Activated CD4-positive, alpha-beta T cell treated with anti-CD3 and anti-CD28 coated beads for 4 hours (primary cell): ENCODE results near the gene DHX15.
A peak's percentile ranks its signal among the peaks of the same experiment; 100 is the strongest.
"Not testable (repeated sequence)": the region's sequence is repeated elsewhere in the genome, so short reads cannot be mapped to it uniquely, and the experiment has no call there.

ENCODE experiments used
- DNase-seq, 2 donors: peaks; one replicate each; pipeline ENCODE4 v3.0.0-alpha.2; 2020

The DHX15 gene

GRCh38 chr4:24535399-24535798 lies 49.0 kb downstream of the DHX15 start:
- DNase-seq: no peak

DNA sequence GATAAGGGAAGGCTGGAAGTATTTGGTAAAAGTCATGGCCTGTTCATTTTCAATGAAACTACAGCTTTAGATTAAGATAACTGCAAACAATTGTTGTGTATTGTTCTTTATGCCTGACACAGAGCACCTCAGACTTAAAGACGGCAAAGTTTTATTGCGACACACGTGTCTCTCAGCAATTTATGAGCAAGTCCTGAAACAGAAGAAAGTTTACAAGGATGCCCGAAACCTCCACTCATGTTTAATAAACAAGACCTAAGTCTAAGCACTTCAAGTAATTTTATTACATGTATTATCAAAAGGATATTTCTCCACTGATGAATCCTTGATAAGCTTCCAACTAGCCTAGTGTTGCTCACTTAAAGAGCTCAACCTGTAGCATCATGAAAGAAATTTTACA lies 51.0 kb downstream of the DHX15 start:
- DNase-seq: no peak

GRCh38 chr4:24529555-24529954 lies 54.8 kb downstream of the DHX15 start:
- DNase-seq: no peak

- DNase-seq: no peak
These were observed 57.0 kb downstream of the DHX15 start for GRCh38 chr4:24527371-24527770.

DNA sequence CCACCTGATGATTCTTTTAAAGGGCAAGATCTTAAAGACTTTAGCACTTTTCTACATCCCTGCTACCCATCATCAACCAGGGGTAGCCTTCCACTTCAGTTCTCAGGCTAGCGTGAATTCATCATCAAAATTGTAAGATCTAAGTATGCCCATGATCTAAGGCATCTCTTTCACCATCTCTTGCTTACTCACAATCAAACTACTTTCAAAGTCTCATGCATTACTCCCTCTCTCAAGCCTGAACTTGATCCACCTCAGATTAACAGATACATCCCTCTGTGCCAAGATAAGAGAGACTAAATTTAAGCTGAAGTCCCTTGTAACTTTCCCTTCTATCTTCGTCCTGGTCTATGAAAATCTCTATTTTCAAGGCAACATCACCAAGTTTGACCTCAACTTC lies 62.8 kb downstream of the DHX15 start:
- no peak for DNase-seq

DNA sequence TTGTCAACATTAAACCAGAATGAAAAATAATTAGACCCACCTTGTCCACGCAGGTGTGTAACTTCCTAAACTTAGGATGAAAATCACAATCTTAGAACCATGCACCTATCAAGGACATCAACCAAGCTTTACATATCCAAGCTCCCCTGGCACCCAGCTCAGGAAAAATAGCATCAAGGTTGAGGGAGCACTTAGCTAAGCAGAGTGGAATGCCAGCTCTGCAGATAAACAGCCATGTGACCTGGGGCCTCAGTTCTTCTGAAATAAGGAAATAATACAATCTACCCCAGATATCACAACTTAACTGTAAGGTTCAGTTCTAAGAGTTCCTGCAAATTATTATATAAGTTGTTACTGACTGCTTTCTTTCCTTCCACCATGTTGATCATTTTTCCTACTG lies 64.7 kb downstream of the DHX15 start:
- DNase-seq: no peak

- DNase-seq: no peak
These were observed 66.7 kb downstream of the DHX15 start for GRCh38 chr4:24517676-24518075.

DNA sequence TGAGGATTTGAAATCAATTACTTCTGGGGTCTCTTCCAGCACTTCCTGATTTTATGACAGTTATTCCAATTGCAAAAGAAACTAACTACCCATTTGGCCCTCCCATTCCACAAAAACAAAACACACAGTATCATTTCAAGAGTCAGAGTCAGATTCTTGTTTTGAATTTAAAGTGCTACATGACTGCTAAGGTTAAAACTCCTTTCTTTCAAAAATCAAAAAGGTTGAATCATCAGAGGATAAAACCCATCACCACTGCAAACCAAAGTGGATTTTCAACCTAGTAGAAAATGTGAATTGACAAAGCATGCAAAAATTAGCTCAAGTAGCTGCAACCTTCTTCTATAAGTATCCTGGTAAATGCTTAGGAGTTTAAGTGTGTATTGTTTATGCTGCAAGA lies 67.4 kb downstream of the DHX15 start:
- no peak for DNase-seq

- no peak for DNase-seq
These were observed 68.7 kb downstream of the DHX15 start for GRCh38 chr4:24515698-24516097.

DNA sequence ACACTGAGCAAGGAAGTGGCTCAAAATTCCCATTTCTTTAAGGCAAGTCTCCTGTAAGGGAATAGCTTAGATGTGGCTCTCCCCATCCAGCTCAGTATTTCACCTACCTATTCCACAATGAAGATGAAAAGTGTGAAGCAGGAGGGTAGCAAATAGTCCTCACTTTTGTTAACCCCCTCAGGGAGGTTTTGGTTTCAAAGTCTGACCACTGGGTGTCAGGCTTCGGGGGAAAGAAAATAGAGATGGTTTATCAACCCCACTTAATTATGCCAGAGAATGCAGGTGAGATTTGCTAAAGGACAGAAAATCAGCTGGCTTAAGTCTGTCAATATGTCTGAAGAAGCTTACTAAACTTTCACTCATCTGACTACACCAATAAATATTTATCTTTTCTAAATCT lies 69.5 kb downstream of the DHX15 start:
- no peak for DNase-seq

GRCh38 chr4:24513718-24514117 lies 70.6 kb downstream of the DHX15 start:
- no peak for DNase-seq

GRCh38 chr4:24511371-24512063 lies 72.8 kb downstream of the DHX15 start:
- no peak for DNase-seq

DNA sequence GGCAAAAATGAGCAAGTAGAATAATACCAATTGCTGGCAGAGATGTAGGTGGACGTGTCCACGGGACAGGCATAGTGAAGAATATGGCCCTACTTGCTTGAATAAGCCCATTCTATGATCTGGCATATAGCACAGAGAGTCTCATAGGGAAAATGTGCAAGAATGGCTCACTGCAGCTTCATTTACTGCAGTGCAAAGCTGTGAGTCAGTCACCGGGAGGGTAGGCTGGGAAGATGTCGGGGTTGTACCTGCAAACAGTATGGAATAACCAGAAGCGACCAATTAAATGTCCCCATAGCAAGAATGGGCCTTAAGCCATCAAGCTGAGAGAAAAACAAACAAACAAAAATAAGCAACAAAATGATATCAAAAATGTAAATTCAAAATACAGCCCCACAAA lies 74.3 kb downstream of the DHX15 start:
- DNase-seq: no peak

- DNase-seq: no peak
These were observed 75.8 kb downstream of the DHX15 start for GRCh38 chr4:24508541-24508940.

- no peak for DNase-seq
These were observed 76.9 kb downstream of the DHX15 start for GRCh38 chr4:24507439-24507838.

GRCh38 chr4:24503090-24503489 lies 81.3 kb downstream of the DHX15 start:
- not testable (repeated sequence) for DNase-seq

GRCh38 chr4:24497221-24497620 lies 87.1 kb downstream of the DHX15 start:
- no peak for DNase-seq

DNA sequence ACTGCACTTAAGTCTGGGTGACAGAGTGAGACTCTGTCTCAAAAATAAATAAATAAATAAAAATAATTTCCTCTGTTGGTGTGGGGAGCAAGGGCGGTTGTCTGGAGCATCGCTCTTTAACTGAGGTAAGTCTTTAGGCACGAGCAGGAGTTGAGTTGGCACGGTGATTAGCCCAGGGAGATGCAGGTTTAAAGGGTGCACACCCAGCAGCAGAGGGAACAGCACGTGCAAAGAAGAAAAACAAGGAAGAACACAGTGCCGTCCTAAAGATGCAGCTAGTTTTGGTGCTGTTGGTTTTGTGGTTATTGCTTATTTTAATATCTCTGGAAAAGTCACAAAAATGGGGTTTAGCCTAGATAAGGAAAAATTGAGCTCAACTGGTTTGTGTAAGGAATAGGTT lies 87.8 kb downstream of the DHX15 start:
- DNase-seq: no peak

GRCh38 chr4:24495388-24495787 lies 89.0 kb downstream of the DHX15 start:
- DNase-seq: no peak

DNA sequence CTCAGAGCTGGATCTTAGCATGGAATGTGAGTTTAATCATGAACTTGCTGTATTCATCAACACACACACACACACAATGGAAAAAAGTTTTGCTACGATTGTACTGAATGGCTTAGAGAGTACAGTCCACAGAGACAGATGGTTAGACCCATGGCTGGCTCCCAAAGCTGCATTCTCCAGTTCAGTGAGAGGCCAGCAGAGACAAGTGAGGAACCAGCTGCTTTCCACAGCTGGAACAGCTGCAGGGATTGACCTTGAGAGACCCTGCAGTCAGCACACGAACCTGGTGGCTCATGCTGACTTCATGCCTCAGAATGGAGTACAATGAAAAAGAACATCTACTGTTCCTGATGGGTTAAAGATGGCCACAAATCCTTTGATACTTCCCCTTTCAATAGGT lies 94.5 kb downstream of the DHX15 start:
- no peak for DNase-seq

- DNase-seq: peak; percentile 30 to 47
These were observed 95.8 kb downstream of the DHX15 start for GRCh38 chr4:24488399-24489164.

GRCh38 chr4:24482871-24483270 lies 101.5 kb downstream of the DHX15 start:
- DNase-seq: no peak

- no peak for DNase-seq
These were observed 106.4 kb downstream of the DHX15 start for GRCh38 chr4:24477919-24478318.
